K562 (cell line): ENCODE measurements around the gene SAMD11. TPM values are rescaled to one million over a fixed set of nuclear protein-coding genes. Genes with fewer than 3 reads are reported as not detected.
A peak's percentile ranks its signal among the peaks of the same experiment; 100 is the strongest.

Experiments
- ASH1L ChIP-seq: fragments of 450-650 bp; IDR thresholded peaks from 2 replicates; pipeline ENCODE4 v1.6.1; 2018; ENCODE audit warnings: borderline replicate concordance, mild to moderate bottlenecking, low read depth; ENCODE audit not compliant: partially characterized antibody
- BACH1 ChIP-seq: fragments of 200-800 bp; sonication (Bioruptor generic); IDR thresholded peaks from 2 replicates; pipeline ENCODE4 v1.6.1; 2016; ENCODE audit warnings: missing genetic modification characterization, missing compliant biosample characterization
- CBX8 ChIP-seq: fragments of 200-600 bp; sonication (generic); IDR thresholded peaks from 2 replicates; pipeline ENCODE4 v1.6.1; 2012; ENCODE audit warnings: borderline replicate concordance, mixed run types, low read depth, mild to moderate bottlenecking, moderate library complexity, mixed read lengths, low read length, control low read depth, inconsistent platforms; ENCODE audit not compliant: poor library complexity, severe bottlenecking; ENCODE audit errors: extremely low read depth
- CC2D1A ChIP-seq: fragments of 450-650 bp; IDR thresholded peaks from 2 replicates; pipeline ENCODE4 v1.6.1; 2017; ENCODE audit warnings: mild to moderate bottlenecking
- CCNT2 ChIP-seq: IDR thresholded peaks from 2 replicates; pipeline ENCODE4 v1.6.1; 2011; ENCODE audit warnings: borderline replicate concordance, low read depth, mild to moderate bottlenecking, moderate library complexity, mixed read lengths, low read length; ENCODE audit not compliant: insufficient read length; ENCODE audit errors: extremely low read depth
- EP300 ChIP-seq: IDR thresholded peaks from 2 replicates; pipeline ENCODE4 v1.6.1; 2012; ENCODE audit warnings: low read length, improper control_type of control experiment
- FOXA1 ChIP-seq: fragments of 450-650 bp; IDR thresholded peaks from 2 replicates; pipeline ENCODE4 v1.6.1; 2016; ENCODE audit warnings: mild to moderate bottlenecking, borderline replicate concordance
- FOXK1 ChIP-seq: sonication (generic); formaldehyde crosslinking; IDR thresholded peaks from 2 replicates; pipeline ENCODE4 v1.8.0; 2022; ENCODE audit warnings: missing genetic modification reagents, mild to moderate bottlenecking, borderline replicate concordance
- HBP1 ChIP-seq: fragments of 450-650 bp; formaldehyde crosslinking; IDR thresholded peaks from 2 replicates; pipeline ENCODE4 v1.4.0; 2022; ENCODE audit warnings: missing genetic modification characterization
- KDM2B ChIP-seq: fragments of 250-450 bp; sonication (Bioruptor Pico); IDR thresholded peaks from 2 replicates; pipeline ENCODE4 v1.8.0; 2021; ENCODE audit warnings: mild to moderate bottlenecking, moderate library complexity
- LCOR ChIP-seq: sonication (generic); formaldehyde crosslinking; IDR thresholded peaks from 2 replicates; pipeline ENCODE4 v1.8.0; 2022; ENCODE audit warnings: mild to moderate bottlenecking, missing genetic modification reagents
- POLR2AphosphoS5 ChIP-seq: IDR thresholded peaks from 2 replicates; pipeline ENCODE4 v1.6.1; 2011; ENCODE audit warnings: mild to moderate bottlenecking, low read depth, low read length, moderate library complexity; ENCODE audit not compliant: control insufficient read depth, insufficient read depth
- TFE3 ChIP-seq: fragments of 450-650 bp; formaldehyde crosslinking; IDR thresholded peaks from 2 replicates; pipeline ENCODE4 v1.4.0; 2020; ENCODE audit warnings: mild to moderate bottlenecking, mixed read lengths
- TRIM28 ChIP-seq: fragments of 450-650 bp; IDR thresholded peaks from 2 replicates; pipeline ENCODE4 v1.6.1; 2017
- U2AF1 ChIP-seq: fragments of 200-400 bp; formaldehyde crosslinking; optimal IDR thresholded peaks from 2 replicates; pipeline ENCODE3; 2017; ENCODE audit warnings: mild to moderate bottlenecking, low read depth, low read length, moderate library complexity
- ZBTB26 ChIP-seq: fragments of 450-650 bp; formaldehyde crosslinking; IDR thresholded peaks from 2 replicates; pipeline ENCODE4 v1.4.0; 2022; ENCODE audit warnings: missing genetic modification characterization
- ZKSCAN1 ChIP-seq: fragments of 150-350 bp; IDR thresholded peaks from 2 replicates; pipeline ENCODE4 v1.6.1; 2016; ENCODE audit warnings: low read depth, low read length
- ZNF197 ChIP-seq: fragments of 200-800 bp; sonication (Bioruptor generic); IDR thresholded peaks from 2 replicates; pipeline ENCODE4 v1.6.1; 2016; ENCODE audit warnings: low read depth, missing genetic modification characterization, missing compliant biosample characterization
- polyA plus RNA-seq, 8 experiments: library from polyadenylated mRNA; depleted of rRNA in 4 of 8; stranded (reverse) in 5 of 8; unstranded in 3 of 8; fragments of >200 nt; fragmentation: Nextera tagmentation in 2 of 8; fragmentation: Illumina TruSeq in 1 of 8; extraction: Ambion mirVana in 2 of 8; extraction: Trizol in 1 of 8; gene quantifications; 2 replicates each; pipeline versions ENCODE4 v1.2.1 to v1.2.3, GENCODE V29; 2011 to 2014; ENCODE audit warnings: inconsistent platforms in 1 of 8, missing spikeins in 1 of 8
- total RNA-seq, 7 experiments: library from RNA; depleted of rRNA in 6 of 7; stranded (reverse); fragments of >200 nt in 6 of 7; fragmentation: Illumina TruSeq in 2 of 7; extraction: Trizol in 2 of 7; gene quantifications; 2 replicates each; pipeline versions ENCODE4 v1.2.1 to v1.2.3, GENCODE V29; 2011 to 2021; ENCODE audit warnings: low replicate concordance in 1 of 7
- TF ChIP-seq, protein P1 (sequence below): sonication (generic); formaldehyde crosslinking; IDR thresholded peaks from 2 replicates; pipeline ENCODE4 v1.8.1; 2023; ENCODE audit warnings: mild to moderate bottlenecking, missing genetic modification reagents

Gene SAMD11
- total and polyA plus RNA-seq, 9 of the 15 experiments (the other 6 are each of a cell fraction or from before 2014, with no cell fraction given): 0.07 to 0.82 (median 0.11) TPM; not detected in 2

GRCh38 chr1:940107-941014, 16.6 kb downstream of the SAMD11 start (continued):
- TF ChIP-seq ASH1L (no peak), ZBTB26 (CRISPR knock-in tag) (no peak), TRIM28 (no peak), U2AF1 (no peak), BACH1 (tag) (no peak), FOXK1 (CRISPR knock-in tag) (no peak), CC2D1A (no peak), ZNF197 (no peak), ZKSCAN1 (0 out of 2 replicates have a peak, but pooled peaks have one; percentile 25), POLR2AphosphoS5 (no peak), TFE3 (no peak), FOXA1 (no peak), LCOR (no peak), CBX8 (no peak), CCNT2 (peak; percentile 90), EP300 (no peak), KDM2B (CRISPR knock-in tag) (peak; percentile 69; the same call in 1 of the 2 replicates), HBP1 (no peak)
- TF ChIP-seq, protein P1, sequence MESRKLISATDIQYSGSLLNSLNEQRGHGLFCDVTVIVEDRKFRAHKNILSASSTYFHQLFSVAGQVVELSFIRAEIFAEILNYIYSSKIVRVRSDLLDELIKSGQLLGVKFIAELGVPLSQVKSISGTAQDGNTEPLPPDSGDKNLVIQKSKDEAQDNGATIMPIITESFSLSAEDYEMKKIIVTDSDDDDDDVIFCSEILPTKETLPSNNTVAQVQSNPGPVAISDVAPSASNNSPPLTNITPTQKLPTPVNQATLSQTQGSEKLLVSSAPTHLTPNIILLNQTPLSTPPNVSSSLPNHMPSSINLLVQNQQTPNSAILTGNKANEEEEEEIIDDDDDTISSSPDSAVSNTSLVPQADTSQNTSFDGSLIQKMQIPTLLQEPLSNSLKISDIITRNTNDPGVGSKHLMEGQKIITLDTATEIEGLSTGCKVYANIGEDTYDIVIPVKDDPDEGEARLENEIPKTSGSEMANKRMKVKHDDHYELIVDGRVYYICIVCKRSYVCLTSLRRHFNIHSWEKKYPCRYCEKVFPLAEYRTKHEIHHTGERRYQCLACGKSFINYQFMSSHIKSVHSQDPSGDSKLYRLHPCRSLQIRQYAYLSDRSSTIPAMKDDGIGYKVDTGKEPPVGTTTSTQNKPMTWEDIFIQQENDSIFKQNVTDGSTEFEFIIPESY: no peak
